CD4-positive, alpha-beta T cell treated with Interleukin-2 at 100 ng/mL for 4 hours (primary cell): ENCODE measurements around the gene PTPRN2.
A peak's percentile ranks its signal among the peaks of the same experiment; 100 is the strongest.

Source experiments
- DNase-seq: peaks from one replicate; pipeline ENCODE4 v3.0.0-alpha.2; 2020; ENCODE audit warnings: low spot score

Gene PTPRN2

DNA sequence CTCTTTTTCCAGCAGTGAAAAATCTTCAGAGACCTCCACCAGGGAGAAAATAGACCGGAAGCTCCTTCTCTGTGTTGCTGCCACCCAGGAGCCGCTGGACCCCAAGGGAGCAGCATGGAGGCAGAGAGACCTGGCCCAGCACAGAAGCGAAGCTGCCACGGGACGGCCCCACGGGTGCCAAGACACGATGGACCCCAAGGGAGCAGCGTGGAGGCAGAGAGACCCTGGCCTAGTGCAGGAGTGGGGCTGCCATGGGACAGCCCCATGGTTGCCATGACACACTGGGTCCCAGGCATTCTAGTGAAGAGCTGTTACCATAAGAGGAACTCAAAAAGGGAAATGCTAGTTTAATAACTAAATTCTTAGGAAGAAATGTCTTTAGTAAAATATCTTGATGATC lies 186.3 kb downstream of the PTPRN2 start:
- no peak for DNase-seq

GRCh38 chr7:158400601-158401225 lies 186.9 kb downstream of the PTPRN2 start:
- DNase-seq, result no peak

GRCh38 chr7:158399762-158400161 lies 187.9 kb downstream of the PTPRN2 start:
- no peak for DNase-seq

DNA sequence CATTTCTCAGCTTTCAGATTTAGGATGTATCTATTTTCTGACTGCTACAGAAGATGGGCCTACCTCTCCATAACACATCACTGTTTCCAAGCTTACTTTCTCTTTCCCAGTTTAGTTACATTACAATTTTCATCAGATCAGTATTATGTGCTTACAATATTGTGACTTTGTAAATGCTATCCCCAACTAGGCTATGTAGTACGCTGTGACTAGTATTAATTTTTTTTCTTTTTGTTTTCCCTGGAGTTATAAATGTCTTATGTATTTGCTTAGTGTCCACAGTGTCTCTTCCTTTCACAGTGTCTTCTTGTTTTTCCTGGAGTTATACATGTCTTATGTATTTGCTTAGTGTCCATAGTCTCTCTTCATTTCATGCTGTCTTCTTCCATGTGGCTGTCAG lies 188.9 kb downstream of the PTPRN2 start:
- no peak for DNase-seq

DNA sequence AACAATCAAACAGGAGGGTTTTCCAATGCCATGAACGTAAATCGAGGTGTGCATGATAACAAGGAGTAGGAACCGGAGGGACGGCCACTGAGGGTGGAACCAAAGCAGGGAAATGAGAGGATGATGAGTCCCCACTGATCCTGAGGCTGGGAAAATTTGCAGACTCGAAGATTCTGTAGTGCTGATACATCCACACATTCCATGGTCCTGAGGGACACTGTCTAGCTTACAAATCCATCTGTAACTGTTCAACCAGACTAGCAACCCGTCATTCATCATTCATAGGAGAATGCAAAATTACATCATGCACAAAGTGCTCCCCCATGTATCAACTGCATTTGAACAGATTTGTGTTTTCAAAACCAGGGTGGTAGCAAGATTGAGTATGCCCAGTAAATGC lies 189.7 kb downstream of the PTPRN2 start:
- DNase-seq, result no peak

DNA sequence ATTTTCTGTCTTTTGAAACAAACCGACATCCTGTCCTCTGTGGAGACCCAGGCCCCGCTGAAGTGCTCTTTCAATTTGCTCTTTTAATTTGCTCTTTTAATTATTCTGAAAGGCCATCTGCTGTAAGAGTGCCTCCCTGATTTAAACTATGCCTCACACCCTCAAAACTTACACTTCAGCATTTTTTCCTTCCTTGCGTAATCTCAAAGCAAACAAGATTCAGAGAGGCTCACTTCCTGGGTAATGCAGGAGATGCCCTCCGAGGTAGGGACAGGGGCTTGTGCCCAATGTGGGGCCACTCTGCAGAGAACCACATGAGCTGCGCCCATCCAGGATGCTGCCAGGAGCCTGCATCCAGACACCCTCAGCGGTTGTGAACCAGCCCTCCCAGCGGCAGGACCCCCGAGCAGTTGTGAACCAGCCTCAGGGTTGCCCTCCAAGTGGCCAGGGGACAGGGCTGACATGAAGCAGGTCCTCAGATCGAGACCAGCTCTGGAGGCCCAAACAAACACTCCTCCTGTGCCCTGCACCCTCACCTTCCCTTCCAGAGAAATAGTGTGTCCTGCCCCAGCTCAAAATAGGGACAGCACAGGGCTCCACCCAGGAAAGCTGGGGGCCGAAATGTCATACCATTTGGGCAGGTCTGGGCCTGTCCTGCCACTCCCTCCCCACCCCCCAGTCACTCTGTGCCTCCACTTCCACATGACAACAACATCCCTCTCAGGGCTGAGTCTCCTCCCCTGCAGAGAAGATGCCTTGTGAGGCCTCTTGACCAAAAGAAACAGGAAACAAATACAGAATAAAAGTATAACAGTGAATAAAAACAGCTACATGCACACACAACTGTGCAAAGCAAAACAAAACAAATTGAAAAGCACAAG lies 190.4 kb downstream of the PTPRN2 start:
- DNase-seq, result no peak

DNA sequence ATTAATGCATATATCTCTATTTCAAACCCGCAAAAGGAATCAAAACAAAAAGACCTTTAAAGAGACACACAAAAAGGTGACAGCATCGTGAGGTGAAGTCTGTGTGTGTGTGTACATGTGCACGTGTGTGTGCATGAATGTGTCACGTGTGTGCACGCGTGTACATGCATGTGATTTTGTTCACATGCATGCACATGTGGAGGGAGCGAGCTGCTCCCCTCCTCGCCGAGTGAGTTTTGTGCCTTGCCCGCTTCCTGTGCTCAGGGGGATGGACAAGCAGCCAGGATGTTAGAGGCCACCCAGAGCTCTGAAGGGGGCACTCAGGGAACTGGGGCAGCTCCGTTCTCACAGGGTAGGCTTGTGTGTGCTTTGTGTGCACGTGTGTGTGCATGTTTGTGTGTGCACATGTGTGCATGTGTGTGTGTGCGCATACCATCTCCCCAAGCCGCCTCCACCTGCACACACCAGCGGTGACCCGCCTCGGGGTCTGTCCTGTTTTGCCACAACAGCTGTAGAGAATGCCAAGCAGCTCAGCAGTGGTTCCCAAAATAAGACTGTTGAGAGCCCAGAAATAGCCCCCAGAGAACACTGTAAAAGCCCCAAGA lies 191.2 kb downstream of the PTPRN2 start:
- DNase-seq, result no peak

DNA sequence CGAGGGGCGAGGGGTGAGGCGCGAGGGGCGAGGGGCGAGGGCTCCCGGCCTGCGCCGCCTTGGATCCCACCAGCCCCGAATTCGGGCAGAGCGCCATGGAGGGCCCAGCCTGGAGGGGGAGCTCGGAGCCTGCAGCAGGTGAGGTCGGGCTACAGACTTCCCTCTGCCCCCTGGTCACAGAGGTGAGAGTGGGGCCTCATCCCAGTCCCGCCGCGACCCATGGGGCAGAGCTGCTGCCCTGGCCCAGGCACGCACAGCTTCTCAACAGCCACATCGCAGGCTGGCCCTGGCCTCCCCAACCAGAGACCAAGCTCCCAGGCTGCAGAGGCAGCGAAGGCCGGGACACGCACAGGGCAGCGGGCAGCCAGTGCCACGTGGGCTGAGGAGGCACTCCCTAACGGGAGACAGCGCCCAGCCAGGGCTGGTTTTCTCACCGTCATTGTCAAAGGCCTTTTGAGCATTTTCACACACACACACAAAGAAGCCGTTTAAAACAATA lies 191.8 kb downstream of the PTPRN2 start:
- DNase-seq, result no peak

- DNase-seq, result no peak
Measured at GRCh38 chr7:158395349-158395748, 192.3 kb downstream of the PTPRN2 start.

DNA sequence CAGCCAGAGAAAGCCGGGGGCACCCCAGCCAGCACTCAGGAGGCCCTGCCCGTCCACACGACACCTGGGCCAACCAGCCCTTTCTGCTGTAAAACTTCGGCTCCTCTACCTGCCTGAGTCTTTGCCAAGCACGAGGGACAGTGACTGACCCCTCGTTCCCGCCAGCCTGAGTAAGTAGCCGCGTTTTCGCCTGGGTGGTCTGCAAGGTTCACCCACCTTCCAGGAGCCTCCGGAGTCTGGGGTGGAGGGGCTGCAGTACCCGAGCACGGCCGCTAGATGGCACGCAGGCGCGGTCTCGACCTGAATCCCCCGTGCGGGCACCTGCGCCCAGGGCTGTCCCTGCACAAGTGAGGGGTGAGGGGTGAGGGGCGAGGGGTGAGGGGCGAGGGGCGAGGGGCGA lies 192.7 kb downstream of the PTPRN2 start:
- DNase-seq, result peak; percentile 5

DNA sequence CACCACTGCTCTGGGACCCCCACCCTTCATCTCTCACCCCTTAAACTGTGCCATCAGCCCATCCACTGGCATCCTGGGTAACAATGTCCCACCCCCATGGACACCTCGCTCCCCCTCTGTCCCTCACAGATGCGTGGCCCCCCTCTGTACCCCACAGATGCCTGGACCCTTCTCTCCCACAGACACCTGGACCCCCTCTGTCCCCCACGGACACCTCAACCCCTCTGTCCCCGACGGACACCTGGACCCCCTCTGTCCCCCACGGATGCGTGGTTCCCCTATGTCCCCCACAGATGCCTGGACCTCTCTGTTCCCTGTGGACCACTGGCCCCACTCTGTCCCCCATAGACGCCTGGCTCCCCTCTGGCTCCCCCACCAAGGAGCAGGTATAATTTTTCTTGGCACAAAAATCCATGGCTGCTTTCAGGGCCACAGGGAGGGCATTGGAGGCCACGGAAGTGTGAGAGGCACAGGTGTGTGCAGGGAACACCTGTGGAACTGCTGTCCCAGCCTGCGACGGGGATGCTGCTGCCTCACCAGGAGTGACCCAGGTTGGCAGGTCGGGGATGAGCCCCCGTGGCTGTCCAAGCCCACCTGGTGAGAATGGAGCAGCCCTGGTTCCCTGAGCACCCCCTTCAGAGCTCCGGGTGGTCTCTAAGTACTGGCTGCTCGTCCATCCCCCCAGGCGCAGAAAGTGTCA lies 193.5 kb downstream of the PTPRN2 start:
- DNase-seq, result no peak

DNA sequence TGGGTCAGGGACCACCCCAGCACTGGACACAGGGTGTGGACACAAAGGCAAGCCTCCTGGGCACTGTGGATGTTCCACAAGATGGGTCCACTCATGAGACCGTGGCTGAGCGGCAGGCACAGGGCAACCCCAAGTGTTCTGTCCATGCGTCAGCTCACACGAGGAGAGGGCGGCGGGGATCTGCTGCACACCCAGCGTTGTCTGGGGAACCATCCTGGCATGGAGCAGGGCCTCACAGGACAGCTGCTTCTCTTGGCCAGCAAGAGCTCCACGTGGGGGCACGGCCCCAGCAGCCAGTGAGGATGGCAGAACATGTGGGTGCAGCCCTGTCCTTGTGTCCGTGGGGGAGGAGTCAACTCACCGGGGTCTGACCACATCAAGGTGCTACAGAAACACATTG lies 195.4 kb downstream of the PTPRN2 start:
- DNase-seq, result no peak

- DNase-seq, result no peak
Measured at GRCh38 chr7:158391541-158391940, 196.1 kb downstream of the PTPRN2 start.

DNA sequence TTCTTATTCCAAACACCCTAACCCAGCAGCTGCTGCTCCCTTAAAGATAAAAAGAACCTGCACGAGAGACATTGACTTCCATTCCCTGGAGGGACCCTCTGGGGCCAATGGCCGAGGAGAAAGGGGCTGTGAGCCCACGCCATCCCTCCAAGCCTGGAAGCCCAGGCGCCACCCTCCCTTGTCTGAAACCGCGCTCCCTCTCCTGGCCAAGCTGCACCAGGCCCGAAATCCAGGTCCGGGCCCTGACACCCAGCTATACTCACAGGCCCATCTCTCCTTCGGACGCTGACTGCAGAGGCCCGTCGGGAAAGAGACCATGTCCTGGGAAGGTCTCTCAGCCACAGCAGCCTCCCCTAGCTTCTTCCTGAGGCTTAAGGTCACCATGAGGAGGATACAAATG lies 196.5 kb downstream of the PTPRN2 start:
- no peak for DNase-seq

- no peak for DNase-seq
Measured at GRCh38 chr7:158390460-158390859, 197.2 kb downstream of the PTPRN2 start.

DNA sequence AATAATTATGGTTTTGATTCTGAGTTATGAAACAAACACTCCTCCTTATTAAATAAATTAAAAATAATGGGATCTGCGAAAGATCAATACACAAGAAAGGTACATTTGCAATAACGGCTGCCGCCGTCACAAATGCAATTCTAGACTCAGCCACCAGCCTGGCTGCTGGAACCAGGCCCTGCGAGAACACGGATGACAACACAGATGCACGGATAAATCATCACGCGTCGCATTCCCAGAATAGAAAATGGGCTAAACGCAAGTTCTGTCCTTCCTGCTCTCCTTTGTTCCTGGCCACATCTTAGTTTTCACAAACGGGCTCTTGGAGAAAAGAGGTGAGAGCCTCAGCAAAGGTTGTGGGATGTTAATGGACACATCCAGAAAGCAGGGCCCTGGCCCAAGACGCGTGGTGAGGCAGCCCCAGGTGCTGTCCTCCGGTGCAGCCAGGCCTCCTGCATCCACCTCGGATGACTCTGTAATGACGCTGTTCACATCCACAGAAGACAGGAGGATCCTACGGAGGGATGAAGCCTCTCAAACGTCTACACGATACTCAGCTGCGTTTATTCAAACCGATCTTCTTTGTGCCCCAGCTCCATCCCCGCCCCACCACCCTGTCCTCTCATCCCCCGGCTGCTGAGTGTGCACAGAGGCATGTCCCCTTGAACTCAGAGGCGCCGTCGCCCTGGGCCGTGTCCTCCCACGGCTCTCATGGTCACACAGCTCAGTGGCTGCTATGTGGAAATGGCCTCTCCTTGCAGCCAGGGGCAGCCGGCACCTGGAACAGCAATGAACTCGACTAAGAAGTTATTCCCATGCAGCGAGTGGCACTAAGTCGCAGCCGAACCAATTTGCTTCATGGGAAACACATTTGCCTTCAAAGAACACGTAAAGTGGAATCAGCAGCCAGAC lies 197.9 kb downstream of the PTPRN2 start:
- no peak for DNase-seq

GRCh38 chr7:158388928-158389327 lies 198.7 kb downstream of the PTPRN2 start:
- no peak for DNase-seq

DNA sequence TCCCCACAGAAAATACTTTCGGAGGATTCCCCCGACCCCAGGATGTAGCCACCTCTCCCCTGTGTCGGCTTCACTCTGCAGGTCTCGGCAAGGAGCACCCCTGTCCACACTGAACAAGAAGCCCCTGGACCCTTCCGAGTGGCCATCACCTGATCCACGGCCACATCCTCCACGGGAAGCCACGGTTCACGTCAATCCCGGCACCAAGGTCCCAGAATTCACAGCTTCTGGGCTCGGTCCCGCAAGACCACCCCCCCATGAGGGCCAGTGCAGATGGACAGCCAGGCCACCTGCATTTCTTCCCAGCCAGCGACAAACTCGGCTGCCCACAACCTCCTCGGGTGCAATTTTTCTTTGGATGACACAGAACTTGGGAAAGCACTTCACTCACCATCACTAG lies 199.6 kb downstream of the PTPRN2 start:
- no peak for DNase-seq

DNA sequence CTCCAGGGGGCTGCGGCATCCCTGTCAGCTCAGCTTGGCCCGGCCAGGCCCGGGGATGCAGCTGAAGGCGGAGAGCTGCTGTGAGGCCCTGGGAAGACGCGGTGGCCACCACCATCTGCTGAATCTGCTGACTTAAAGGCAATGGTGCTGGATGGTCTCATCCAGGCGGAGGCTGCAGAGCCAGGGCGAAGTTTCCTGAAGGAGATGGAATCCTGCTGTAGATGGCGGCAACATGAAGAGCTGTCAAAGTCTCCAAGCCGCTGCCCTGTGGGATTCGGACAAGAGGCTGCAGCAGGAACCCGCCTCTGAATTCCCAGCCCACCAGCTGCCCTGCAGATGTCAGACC lies 200.1 kb downstream of the PTPRN2 start:
- DNase-seq, result no peak

DNA sequence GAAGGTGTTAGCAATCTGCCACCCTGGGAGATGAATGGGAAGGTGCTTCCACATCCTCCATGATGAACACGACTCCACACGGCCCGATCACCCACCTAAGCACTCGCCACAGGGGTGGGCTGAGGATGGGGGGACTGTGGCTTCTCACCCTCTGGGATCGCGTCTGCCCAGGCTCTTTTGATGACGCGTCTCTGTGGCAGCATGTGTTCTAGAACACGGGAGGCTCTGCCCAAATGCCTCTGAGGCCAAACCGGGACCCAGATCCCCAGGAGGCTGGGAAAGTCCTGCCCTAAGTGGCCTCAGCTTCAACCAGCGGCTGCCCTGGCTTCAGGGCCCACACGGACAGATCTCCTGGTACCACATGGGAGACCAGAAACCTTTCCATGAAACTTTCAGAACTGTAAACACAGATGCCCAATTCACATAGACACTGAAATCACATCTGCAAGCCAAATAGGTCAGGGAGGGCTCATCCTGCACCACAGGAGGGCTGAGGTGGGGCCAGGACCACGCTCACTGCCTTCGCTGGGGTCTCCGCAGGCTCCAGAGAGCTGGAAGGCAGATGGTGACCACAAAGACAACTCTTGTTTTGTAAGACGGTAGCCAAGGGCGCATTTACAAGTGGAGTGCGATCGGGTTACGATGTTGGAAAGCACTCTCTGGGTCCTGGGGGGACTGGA lies 200.6 kb downstream of the PTPRN2 start:
- no peak for DNase-seq

GRCh38 chr7:158386355-158386618 lies 201.3 kb downstream of the PTPRN2 start:
- DNase-seq, result no peak
